ENCODE data around the gene LOXL3.

GRCh38 chr2:74524005-74524404 lies 29.7 kb downstream of the LOXL3 start:
- TF ChIP-seq CTCF (conservative IDR thresholded peaks at IDR 0.05; ENCODE audit: low read depth, low read length) (no peak), EZH2 (IDR thresholded peaks at IDR 0.05; ENCODE audit: borderline replicate concordance, low read depth, low read length, poor library complexity, severe bottlenecking) (no peak)
